Right lobe of liver (tissue), 6 donors: Measurements from ENCODE around the gene FARS2. TPM values are rescaled to one million over a fixed set of nuclear protein-coding genes. Genes with fewer than 3 reads are reported as not detected.

ENCODE experiments used
- ATAC-seq, 4 donors: fragments of 200-7000 bp; cut with Tn5 transposase; one replicate each; pipeline ENCODE4 v1.9.1; 2020; ENCODE audit warnings: mild to moderate bottlenecking in 4 of 4, moderate library complexity in 4 of 4
- DNase-seq, 3 donors: peaks; one replicate each; pipeline ENCODE4 v3.0.0-alpha.2; 2020
- H3K27ac ChIP-seq, 3 donors: fragments of 200-600 bp; one replicate each; pipeline ENCODE4 v1.8.0; 2022
- H3K27me3 ChIP-seq, 2 donors: fragments of 200-600 bp; one replicate each; pipeline ENCODE4 v1.8.0; 2022
- H3K36me3 ChIP-seq, 4 donors: fragments of 200-600 bp; sonication (generic) in 1 of 4; one replicate each; pipeline versions ENCODE4 v1.5.1 to v1.8.0; 2017 to 2022; ENCODE audit warnings: control low read depth in 1 of 4
- H3K4me1 ChIP-seq, 4 donors: fragments of 200-600 bp; sonication (generic) in 1 of 4; one replicate each; pipeline versions ENCODE4 v1.5.1 to v1.8.0; 2017 to 2022; ENCODE audit warnings: control low read depth in 1 of 4
- H3K4me3 ChIP-seq, 3 donors: fragments of 200-600 bp; one replicate each; pipeline ENCODE4 v1.8.0; 2022
- H3K9me3 ChIP-seq, 4 donors: fragments of 200-600 bp; sonication (generic) in 1 of 4; one replicate each; pipeline versions ENCODE4 v1.5.1 to v1.8.0; 2017 to 2022; ENCODE audit warnings: control low read depth in 1 of 4
- CTCF ChIP-seq, 4 donors: fragments of 200-600 bp in 3 of 4; fragments of 450-650 bp in 1 of 4; IDR thresholded peaks; one replicate each; pipeline versions ENCODE4 v1.5.1 to v1.8.0; 2016 to 2022; ENCODE audit warnings: antibody characterized with exemption in 4 of 4, mild to moderate bottlenecking in 2 of 4
- POLR2A ChIP-seq: fragments of 450-650 bp; IDR thresholded peaks from one replicate; pipeline ENCODE4 v1.6.1; 2017; ENCODE audit warnings: antibody characterized with exemption, mild to moderate bottlenecking
- WGBS: methylation state at CpG from one replicate; pipeline ENCODE4 v1.1.6; 2018; ENCODE audit warnings: low coverage, low lambda C conversion rate; ENCODE audit not compliant: insufficient coverage; ENCODE audit errors: missing lambda C conversion rate; 5-methylcytosine and 5-hydroxymethylcytosine counted together
- intact Hi-C, 2 donors: fragments of 100-400 bp; cut with DNase I; formaldehyde crosslinking; loops; one replicate each; pipeline versions ENCODE4 v1.11.2 to v1.14.1; 2022
- total RNA-seq, 6 experiments: library from RNA; depleted of rRNA in 2 of 6; stranded (reverse); fragments of >200 nt in 2 of 6; fragmentation: NEBNext Ultra II Directional in 3 of 6; extraction: Animal tissue kit (Norgen Biotek cat#: 25700) in 3 of 6; gene quantifications; one replicate each; pipeline versions ENCODE4 v1.1.0 to v1.2.4, GENCODE V29; 2016 to 2023
- donor health status: DM: no; HTN: yes; CAD: no.
- donor health status: DM: no; HTN: no; CAD: no.
- donor health status: DM: no; HTN: no; CAD: no.
- donor health status: DM: no; HTN: yes; CAD: no.
- donor health status: DM: no; HTN: yes; CAD: no.

FARS2 gene
- total RNA-seq, 6 experiments from 2014 or later, result 7.2 to 12.9 (median 11.7) TPM

DNA sequence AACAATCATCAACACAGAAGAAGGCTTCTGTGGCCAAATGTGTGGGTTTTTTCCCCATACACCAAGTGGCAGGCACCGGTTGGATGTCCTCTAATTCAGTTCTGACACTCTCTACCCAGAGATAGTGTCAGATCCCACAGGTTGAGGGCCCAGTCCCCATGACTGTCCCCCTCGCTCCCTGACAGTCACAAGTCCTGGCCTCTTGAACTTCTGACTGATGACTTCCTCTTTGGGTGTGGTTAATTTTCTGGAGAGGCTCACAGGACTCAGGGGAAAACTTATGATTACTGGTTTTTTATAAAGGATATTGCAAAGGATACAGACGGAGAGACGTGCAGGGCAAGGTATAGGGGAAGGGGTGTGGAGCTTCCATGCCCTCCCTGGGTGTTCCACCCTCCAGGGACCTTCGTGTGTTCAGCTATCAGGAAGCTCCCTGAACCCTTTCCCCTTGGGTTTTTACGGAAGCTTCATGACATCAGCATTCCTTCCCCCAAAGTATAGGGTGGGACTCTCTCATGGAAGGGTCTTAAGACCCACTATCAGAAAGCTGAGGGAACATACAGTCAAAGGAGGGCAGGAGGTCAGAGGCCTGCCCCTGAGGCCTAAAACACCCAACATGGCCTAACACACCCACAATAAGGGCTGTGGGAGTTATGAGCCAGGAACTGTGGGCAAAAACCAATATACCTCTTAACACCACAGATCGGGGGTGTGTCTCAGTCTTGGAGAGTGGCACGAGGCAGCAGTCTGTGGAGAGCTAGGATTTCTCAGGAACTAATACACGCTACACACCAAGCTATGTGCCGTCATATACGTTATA lies 33.3 kb downstream of the FARS2 start:
- TF ChIP-seq POLR2A, result no peak
- TF ChIP-seq CTCF (IDR thresholded peaks at IDR 0.05), result no peak
- H3K4me3 ChIP-seq, result no peak overlapping the region
- peaks cover 0 to 4% (median 0%) of the 10 kb centered on the region in 4 donors for H3K4me1 ChIP-seq
- intact Hi-C loops, result no loop called here
- WGBS, result 83% methylated on average over 7 of the region's 11 CpGs
- no peak for DNase-seq
- no peaks in the 10 kb centered on the region for H3K27me3 ChIP-seq
- H3K36me3 ChIP-seq, result no peaks in the 10 kb centered on the region
- ATAC-seq, result peak in 2 of 4 donors; percentile 19 to 32
- no peaks in the 10 kb centered on the region for H3K9me3 ChIP-seq
- H3K27ac ChIP-seq, result no peak overlapping the region

DNA sequence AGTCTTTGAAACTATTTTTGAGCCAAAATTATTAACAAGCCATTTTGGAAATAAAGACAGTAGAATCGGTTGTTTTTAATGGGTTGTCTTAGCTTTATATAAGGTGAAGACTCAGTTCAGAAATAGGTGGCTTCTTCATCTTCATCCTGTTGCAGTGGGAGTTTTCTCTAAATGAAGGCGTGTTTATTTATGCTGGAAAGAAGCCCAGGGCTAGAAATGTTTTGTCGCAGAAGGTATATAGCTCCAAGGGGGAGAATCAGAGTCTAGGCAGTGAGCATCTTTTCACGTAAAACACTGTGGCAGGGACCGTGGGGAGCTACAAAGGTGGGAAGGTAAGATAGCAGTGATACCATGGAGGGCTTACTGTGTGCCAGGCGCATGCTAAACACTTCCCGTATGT lies 34.3 kb downstream of the FARS2 start:
- peaks cover 0 to 9% (median 0%) of the 10 kb centered on the region in 4 donors for H3K4me1 ChIP-seq
- H3K4me3 ChIP-seq, result no peak overlapping the region
- H3K27me3 ChIP-seq, result no peaks in the 10 kb centered on the region
- DNase-seq (no peak), ATAC-seq (no peak)
- H3K36me3 ChIP-seq, result no peaks in the 10 kb centered on the region
- TF ChIP-seq POLR2A (no peak), CTCF (IDR thresholded peaks at IDR 0.05) (no peak)
- 84% methylated on average over 7 of the region's 7 CpGs for WGBS
- intact Hi-C loops, result no loop called here
- H3K9me3 ChIP-seq, result no peaks in the 10 kb centered on the region
- H3K27ac ChIP-seq, result no peak overlapping the region

GRCh38 chr6:5300206-5300764 lies 39.0 kb downstream of the FARS2 start:
- Histone ChIP-seq H3K4me3 (no peak overlapping the region), H3K27me3 (no peaks in the 10 kb centered on the region), H3K9me3 (no peaks in the 10 kb centered on the region), H3K4me1 (peaks cover 0 to 14% (median 0%) of the 10 kb centered on the region in 4 donors), H3K27ac (no peak overlapping the region), H3K36me3 (no peaks in the 10 kb centered on the region)
- DNase-seq, result no peak
- 63% methylated on average over 1 of the region's 1 CpG for WGBS
- intact Hi-C loops, result loop anchor here (10.0 kb wide), 1 partner anchor 155 kb away; no protein-coding TSS in a partner anchor
- ATAC-seq, result no peak
- no peak for TF ChIP-seq POLR2A
- no peak for TF ChIP-seq CTCF (IDR thresholded peaks at IDR 0.05)

GRCh38 chr6:5302220-5302946 lies 41.1 kb downstream of the FARS2 start:
- 62% methylated on average over 10 of the region's 10 CpGs for WGBS
- no peaks in the 10 kb centered on the region for H3K9me3 ChIP-seq
- no peak overlapping the region for H3K4me3 ChIP-seq
- peaks cover 0 to 14% (median 0%) of the 10 kb centered on the region in 4 donors for H3K4me1 ChIP-seq
- no peaks in the 10 kb centered on the region for H3K36me3 ChIP-seq
- TF ChIP-seq POLR2A (no peak), CTCF (IDR thresholded peaks at IDR 0.05) (no peak)
- intact Hi-C loops, result loop anchor here (10.0 kb wide), 1 partner anchor 158 kb away; no protein-coding TSS in a partner anchor
- no peak overlapping the region for H3K27ac ChIP-seq
- no peak for ATAC-seq
- H3K27me3 ChIP-seq, result no peaks in the 10 kb centered on the region
- DNase-seq, result no peak
